ENCODE measurements around the gene PALD1. TPM values are rescaled to one million over a fixed set of nuclear protein-coding genes. Genes with fewer than 3 reads are reported as not detected.

Gene PALD1
- total and polyA plus RNA-seq, 9 of the 15 experiments (the other 6 are each of a cell fraction or from before 2014, with no cell fraction given) = 0.03 to 0.29 (median 0.09) TPM; not detected in 2

DNA sequence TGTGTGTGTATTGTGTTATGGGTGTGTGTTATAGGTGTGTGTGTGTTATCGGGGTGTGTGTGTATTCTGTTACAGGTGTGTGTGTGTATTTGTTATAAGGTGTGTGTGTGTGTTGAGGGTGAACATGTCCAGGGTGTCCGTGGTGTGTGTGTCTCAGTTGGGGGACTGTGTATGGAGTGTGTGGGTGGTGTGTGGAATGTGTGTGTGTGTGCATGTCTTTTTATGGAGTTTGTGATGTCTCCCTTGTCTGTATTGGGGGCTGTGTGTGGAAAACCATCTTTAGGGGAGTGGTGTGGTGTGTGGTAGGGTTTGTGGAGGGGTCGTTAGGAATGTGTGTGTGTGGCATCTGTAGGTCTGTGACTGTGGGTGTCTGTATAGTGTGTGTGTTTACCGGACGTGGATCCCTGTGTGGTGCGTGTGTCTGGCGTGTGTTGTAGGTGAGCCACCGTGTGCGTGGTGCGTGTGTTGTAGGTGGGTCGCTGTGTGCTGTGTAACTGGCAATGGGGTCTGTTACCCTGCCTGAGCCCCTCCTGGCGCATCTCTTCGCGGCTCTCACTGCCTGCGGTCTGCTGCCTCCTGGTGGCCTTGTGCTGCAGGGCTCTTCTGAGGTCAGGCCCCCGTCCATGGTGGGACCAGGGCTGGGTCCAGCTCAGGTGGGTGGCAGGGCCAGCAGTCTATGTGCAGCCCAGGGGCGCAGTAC is 61.7 kb downstream of the PALD1 start (continued):
- TF ChIP-seq, protein P1, sequence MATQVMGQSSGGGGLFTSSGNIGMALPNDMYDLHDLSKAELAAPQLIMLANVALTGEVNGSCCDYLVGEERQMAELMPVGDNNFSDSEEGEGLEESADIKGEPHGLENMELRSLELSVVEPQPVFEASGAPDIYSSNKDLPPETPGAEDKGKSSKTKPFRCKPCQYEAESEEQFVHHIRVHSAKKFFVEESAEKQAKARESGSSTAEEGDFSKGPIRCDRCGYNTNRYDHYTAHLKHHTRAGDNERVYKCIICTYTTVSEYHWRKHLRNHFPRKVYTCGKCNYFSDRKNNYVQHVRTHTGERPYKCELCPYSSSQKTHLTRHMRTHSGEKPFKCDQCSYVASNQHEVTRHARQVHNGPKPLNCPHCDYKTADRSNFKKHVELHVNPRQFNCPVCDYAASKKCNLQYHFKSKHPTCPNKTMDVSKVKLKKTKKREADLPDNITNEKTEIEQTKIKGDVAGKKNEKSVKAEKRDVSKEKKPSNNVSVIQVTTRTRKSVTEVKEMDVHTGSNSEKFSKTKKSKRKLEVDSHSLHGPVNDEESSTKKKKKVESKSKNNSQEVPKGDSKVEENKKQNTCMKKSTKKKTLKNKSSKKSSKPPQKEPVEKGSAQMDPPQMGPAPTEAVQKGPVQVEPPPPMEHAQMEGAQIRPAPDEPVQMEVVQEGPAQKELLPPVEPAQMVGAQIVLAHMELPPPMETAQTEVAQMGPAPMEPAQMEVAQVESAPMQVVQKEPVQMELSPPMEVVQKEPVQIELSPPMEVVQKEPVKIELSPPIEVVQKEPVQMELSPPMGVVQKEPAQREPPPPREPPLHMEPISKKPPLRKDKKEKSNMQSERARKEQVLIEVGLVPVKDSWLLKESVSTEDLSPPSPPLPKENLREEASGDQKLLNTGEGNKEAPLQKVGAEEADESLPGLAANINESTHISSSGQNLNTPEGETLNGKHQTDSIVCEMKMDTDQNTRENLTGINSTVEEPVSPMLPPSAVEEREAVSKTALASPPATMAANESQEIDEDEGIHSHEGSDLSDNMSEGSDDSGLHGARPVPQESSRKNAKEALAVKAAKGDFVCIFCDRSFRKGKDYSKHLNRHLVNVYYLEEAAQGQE (IDR thresholded peaks at IDR 0.05; ENCODE audit: borderline replicate concordance) = peak; percentile 82
- TF ChIP-seq, protein P1 (CRISPR knock-in tag; IDR thresholded peaks at IDR 0.05; ENCODE audit: low read depth) = no peak
- TF ChIP-seq MTA2 (IDR thresholded peaks at IDR 0.05; ENCODE audit: low read depth) (0 out of 2 replicates have a peak, but pooled peaks have one; percentile 7), MAZ (CRISPR knock-in tag; conservative IDR thresholded peaks at IDR 0.05 in 1 of 2, IDR thresholded peaks at IDR 0.05 in 1 of 2) (0 out of 4 replicates have a peak, but pooled peaks of 1 of the 2 experiments have one; percentile 43), CTBP1 (IDR thresholded peaks at IDR 0.05; ENCODE audit: borderline replicate concordance) (peak; percentile 21; the same call in 1 of the 2 replicates), PHB2 (IDR thresholded peaks at IDR 0.05; ENCODE audit: low read depth) (peak; percentile 36; the same call in 1 of the 2 replicates), MTA3 (IDR thresholded peaks at IDR 0.05; ENCODE audit: borderline replicate concordance) (peak; percentile 27; the same call in 1 of the 2 replicates), BCOR (IDR thresholded peaks at IDR 0.05) (peak; percentile 48; the same call in 1 of the 2 replicates), RB1 (IDR thresholded peaks at IDR 0.05; ENCODE audit: low read depth) (peak; percentile 50; the same call in 1 of the 2 replicates)
- TF ChIP-seq, protein P2, sequence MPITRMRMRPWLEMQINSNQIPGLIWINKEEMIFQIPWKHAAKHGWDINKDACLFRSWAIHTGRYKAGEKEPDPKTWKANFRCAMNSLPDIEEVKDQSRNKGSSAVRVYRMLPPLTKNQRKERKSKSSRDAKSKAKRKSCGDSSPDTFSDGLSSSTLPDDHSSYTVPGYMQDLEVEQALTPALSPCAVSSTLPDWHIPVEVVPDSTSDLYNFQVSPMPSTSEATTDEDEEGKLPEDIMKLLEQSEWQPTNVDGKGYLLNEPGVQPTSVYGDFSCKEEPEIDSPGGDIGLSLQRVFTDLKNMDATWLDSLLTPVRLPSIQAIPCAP (CRISPR knock-in tag; IDR thresholded peaks at IDR 0.05; ENCODE audit: borderline replicate concordance) = no peak
- TF ChIP-seq, protein P3, sequence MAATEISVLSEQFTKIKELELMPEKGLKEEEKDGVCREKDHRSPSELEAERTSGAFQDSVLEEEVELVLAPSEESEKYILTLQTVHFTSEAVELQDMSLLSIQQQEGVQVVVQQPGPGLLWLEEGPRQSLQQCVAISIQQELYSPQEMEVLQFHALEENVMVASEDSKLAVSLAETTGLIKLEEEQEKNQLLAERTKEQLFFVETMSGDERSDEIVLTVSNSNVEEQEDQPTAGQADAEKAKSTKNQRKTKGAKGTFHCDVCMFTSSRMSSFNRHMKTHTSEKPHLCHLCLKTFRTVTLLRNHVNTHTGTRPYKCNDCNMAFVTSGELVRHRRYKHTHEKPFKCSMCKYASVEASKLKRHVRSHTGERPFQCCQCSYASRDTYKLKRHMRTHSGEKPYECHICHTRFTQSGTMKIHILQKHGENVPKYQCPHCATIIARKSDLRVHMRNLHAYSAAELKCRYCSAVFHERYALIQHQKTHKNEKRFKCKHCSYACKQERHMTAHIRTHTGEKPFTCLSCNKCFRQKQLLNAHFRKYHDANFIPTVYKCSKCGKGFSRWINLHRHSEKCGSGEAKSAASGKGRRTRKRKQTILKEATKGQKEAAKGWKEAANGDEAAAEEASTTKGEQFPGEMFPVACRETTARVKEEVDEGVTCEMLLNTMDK (IDR thresholded peaks at IDR 0.05; ENCODE audit: borderline replicate concordance, insufficient read depth, low read depth, low read length, poor library complexity, severe bottlenecking) = peak; percentile 32
- TF ChIP-seq, protein P4, sequence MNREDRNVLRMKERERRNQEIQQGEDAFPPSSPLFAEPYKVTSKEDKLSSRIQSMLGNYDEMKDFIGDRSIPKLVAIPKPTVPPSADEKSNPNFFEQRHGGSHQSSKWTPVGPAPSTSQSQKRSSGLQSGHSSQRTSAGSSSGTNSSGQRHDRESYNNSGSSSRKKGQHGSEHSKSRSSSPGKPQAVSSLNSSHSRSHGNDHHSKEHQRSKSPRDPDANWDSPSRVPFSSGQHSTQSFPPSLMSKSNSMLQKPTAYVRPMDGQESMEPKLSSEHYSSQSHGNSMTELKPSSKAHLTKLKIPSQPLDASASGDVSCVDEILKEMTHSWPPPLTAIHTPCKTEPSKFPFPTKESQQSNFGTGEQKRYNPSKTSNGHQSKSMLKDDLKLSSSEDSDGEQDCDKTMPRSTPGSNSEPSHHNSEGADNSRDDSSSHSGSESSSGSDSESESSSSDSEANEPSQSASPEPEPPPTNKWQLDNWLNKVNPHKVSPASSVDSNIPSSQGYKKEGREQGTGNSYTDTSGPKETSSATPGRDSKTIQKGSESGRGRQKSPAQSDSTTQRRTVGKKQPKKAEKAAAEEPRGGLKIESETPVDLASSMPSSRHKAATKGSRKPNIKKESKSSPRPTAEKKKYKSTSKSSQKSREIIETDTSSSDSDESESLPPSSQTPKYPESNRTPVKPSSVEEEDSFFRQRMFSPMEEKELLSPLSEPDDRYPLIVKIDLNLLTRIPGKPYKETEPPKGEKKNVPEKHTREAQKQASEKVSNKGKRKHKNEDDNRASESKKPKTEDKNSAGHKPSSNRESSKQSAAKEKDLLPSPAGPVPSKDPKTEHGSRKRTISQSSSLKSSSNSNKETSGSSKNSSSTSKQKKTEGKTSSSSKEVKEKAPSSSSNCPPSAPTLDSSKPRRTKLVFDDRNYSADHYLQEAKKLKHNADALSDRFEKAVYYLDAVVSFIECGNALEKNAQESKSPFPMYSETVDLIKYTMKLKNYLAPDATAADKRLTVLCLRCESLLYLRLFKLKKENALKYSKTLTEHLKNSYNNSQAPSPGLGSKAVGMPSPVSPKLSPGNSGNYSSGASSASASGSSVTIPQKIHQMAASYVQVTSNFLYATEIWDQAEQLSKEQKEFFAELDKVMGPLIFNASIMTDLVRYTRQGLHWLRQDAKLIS (CRISPR knock-in tag; IDR thresholded peaks at IDR 0.05) = no peak
